ENCODE measurements around the gene CNTNAP2. TPM values are rescaled to one million over a fixed set of nuclear protein-coding genes. Genes with fewer than 3 reads are reported as not detected.

The CNTNAP2 gene
- total and polyA plus RNA-seq, 2 of the 8 experiments (the other 6 are each of a cell fraction or from before 2014, with no cell fraction given): 27.9 to 71.0 TPM

DNA sequence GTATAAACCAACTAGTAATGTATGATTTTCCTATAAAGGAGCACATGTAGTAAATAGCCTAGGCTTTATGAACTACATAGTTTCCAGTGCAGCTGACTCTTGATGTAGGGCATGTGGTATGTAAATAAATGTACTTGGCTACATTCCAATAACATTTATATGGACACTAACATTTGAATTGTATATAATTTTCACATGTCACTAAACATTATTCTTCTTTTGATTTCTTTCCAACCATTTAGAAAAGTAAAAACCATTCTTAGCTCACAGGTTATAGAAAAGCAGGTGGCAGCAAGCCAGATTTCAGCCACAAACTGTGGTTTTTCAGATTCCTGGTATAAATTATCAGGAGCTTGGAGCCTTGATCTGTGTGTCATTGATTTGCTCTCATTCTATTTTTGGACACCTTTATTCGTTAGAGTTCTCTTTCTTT lies 1182.0 kb downstream of the CNTNAP2 start (continued):
- TF ChIP-seq BCL11A (IDR thresholded peaks at IDR 0.05; ENCODE audit: low read depth in 2 of 2, low read length in 2 of 2) (no peak), CBX8 (IDR thresholded peaks at IDR 0.05; ENCODE audit: borderline replicate concordance, low read depth, low read length) (no peak), SP2 (IDR thresholded peaks at IDR 0.05; ENCODE audit: low read length) (no peak), ATF3 (IDR thresholded peaks at IDR 0.05; ENCODE audit: insufficient read depth, low read depth, low read length) (no peak), HDAC6 (IDR thresholded peaks at IDR 0.05; ENCODE audit: low read depth, low read length) (no peak)
